GM19193 (cell line): ENCODE data around the gene RNASE13.

Experiments used
- POLR2A ChIP-seq: IDR thresholded peaks from 4 replicates; pipeline ENCODE4 v1.6.1; 2011; ENCODE audit not compliant: insufficient read depth, insufficient read length; ENCODE audit errors: extremely low read depth

RNASE13 gene, protein sequence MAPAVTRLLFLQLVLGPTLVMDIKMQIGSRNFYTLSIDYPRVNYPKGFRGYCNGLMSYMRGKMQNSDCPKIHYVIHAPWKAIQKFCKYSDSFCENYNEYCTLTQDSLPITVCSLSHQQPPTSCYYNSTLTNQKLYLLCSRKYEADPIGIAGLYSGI

DNA sequence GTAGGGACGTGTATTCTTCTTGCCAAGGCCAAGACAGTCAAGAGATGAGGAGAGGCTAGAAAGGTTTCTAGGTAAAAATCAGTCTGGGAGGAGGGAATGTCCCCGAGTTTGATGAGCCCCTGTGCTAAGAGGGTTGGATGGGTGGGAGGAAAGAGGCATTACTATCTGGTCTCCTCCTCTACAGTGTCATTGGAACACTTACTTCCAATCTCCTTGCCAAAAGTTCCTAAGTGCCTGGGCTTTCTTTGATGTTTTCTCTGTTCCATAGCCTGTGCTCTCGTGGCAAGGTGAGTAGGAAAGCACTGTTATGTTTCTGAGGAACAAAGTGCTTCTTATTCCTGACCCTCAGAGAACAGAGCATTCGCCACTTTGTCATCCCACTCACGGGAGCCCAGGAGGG, at the start of gene RNASE13:
Gene RNASE13, minus strand, starts transcription at position 101 of the 400 bp plus-strand sequence. CDS start 519 bp downstream, outside the sequence.
- no peak for TF ChIP-seq POLR2A

DNA sequence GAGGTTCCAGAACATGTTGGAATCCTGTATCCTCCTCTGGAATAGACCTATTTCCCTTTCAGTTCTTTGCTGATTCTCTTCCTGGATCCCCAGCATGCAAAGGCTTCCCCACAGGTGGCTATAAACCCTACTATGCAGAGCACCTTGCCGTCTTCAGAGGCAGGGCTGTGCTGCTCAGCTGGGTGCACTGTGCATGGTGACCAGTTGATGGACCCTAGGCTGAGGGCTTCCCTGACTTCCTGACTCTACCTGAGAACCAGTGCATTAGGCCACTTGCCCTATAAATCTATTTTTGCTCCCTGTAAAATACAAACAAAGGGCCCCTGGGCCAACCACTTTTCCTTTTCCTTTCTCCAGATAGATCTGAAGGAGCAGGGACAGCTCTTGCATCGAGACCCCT, 49.8 kb upstream of the RNASE13 start:
- TF ChIP-seq POLR2A, result no peak

- TF ChIP-seq POLR2A, result no peak
Measured at GRCh38 chr14:21083565-21084325, 49.1 kb upstream of the RNASE13 start.

DNA sequence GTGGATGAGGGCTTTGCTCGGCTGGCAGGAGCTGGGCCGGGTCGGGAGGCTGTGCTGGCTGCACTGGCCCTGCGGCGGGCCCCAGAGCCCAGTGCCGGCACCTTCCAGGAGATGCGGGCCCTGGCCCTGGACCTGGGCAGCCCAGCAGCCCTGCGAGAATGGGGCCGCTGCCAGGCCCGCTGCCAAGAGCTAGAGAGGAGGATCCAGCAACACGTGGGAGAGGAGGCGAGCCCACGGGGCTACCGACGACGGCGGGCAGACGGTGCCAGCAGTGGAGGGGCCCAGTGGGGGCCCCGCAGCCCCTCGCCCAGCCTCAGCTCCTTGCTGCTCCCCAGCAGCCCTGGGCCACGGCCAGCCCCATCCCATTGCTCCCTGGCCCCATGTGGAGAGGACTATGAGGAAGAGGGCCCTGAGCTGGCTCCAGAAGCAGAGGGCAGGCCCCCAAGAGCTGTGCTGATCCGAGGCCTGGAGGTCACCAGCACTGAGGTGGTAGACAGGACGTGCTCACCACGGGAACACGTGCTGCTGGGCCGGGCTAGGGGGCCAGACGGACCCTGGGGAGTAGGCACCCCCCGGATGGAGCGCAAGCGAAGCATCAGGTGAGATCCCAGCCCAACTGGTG, 47.0 kb upstream of the RNASE13 start:
- no peak for TF ChIP-seq POLR2A

- TF ChIP-seq POLR2A, result no peak
Measured at GRCh38 chr14:21078726-21079125, 44.1 kb upstream of the RNASE13 start.

DNA sequence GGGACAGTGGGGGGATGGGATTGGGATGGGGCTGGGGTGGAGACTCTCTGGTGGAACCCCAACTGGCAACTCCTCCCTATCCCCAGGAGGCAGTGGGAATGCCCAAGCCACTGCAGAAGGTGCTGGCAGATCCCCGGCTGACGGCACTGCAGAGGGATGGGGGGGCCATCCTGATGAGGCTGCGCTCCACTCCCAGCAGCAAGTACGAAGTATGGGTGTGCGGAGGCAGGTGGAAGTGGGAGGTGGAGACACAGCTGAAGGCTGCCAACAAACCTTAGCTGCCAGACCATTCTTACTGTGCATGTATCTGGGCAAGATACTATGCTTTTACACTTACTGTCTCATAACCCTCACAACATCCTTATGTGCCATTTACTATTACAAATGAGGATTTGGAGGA, 43.7 kb upstream of the RNASE13 start:
- no peak for TF ChIP-seq POLR2A

GRCh38 chr14:21077672-21078071, 43.1 kb upstream of the RNASE13 start:
- no peak for TF ChIP-seq POLR2A

GRCh38 chr14:21075719-21076437, 41.3 kb upstream of the RNASE13 start:
- TF ChIP-seq POLR2A, result no peak

DNA sequence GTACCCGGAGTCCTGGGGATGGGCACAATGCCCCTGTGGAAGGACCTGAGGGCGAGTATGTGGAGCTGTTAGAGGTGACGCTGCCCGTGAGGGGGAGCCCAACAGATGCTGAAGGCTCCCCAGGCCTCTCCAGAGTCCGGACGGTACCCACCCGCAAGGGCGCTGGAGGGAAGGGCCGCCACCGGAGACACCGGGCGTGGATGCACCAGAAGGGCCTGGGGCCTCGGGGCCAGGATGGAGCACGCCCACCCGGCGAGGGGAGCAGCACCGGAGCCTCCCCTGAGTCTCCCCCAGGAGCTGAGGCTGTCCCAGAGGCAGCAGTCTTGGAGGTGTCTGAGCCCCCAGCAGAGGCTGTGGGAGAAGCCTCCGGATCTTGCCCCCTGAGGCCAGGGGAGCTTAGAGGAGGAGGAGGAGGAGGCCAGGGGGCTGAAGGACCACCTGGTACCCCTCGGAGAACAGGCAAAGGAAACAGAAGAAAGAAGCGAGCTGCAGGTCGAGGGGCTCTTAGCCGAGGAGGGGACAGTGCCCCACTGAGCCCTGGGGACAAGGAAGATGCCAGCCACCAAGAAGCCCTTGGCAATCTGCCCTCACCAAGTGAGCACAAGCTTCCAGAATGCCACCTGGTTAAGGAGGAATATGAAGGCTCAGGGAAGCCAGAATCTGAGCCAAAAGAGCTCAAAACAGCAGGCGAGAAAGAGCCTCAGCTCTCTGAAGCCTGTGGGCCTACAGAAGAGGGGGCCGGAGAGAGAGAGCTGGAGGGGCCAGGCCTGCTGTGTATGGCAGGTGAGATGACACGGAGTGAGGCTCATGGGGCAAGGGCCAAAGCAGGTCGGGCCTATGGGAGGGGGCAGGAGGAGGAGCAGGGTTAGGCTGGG, 40.0 kb upstream of the RNASE13 start:
- no peak for TF ChIP-seq POLR2A

- TF ChIP-seq POLR2A, result no peak
Measured at GRCh38 chr14:21073921-21074320, 39.3 kb upstream of the RNASE13 start.

GRCh38 chr14:21072781-21073339, 38.3 kb upstream of the RNASE13 start:
- TF ChIP-seq POLR2A, result no peak

GRCh38 chr14:21072031-21072473, 37.4 kb upstream of the RNASE13 start:
- TF ChIP-seq POLR2A, result no peak

DNA sequence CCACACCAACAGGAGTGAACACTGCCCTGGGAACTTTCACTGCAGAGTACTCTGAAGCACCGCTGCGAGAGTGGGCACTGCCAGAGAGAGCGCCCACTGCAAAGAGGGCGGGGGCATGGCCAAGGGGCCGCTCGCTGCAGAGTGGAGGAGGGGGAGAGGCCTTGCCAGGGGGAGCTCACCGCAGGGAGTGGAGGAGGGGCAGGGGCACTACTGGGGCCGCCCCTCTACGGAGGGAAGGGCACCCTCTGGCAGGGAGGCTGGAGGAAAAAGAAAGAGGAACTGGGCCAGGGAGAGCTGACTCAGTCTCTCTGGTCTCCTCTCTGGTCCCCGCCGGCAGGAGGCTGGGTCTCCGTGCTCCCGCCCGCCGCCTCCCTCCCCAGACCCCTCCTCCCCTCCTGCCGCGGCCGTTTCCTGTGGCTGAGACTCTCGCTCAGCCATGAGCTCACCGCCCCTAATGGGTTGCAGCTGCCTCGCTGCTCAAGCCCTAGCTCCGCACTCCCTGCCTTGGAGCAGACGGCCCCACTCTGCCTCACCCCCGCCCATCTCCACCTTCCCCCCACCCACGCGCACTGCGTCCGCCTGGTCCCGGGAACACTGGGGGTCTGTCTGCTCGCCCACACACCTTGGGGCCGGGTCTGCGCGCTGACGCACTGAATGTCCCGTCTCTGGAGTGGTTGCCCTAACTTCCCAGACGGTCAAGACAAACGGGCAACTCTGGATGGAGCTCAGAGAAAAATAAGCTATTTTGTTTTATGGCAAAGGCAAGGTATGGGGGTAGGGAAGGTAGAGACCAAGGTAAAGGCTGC, 36.8 kb upstream of the RNASE13 start:
- no peak for TF ChIP-seq POLR2A
